NCI-H2081 (cell line): ENCODE measurements around the gene WNK4.

Source experiments
- DNase-seq, 2 experiments: peaks; one replicate each; lab custom pipeline; 2025; lab: John Stamatoyannopoulos, UW

The WNK4 gene

DNA sequence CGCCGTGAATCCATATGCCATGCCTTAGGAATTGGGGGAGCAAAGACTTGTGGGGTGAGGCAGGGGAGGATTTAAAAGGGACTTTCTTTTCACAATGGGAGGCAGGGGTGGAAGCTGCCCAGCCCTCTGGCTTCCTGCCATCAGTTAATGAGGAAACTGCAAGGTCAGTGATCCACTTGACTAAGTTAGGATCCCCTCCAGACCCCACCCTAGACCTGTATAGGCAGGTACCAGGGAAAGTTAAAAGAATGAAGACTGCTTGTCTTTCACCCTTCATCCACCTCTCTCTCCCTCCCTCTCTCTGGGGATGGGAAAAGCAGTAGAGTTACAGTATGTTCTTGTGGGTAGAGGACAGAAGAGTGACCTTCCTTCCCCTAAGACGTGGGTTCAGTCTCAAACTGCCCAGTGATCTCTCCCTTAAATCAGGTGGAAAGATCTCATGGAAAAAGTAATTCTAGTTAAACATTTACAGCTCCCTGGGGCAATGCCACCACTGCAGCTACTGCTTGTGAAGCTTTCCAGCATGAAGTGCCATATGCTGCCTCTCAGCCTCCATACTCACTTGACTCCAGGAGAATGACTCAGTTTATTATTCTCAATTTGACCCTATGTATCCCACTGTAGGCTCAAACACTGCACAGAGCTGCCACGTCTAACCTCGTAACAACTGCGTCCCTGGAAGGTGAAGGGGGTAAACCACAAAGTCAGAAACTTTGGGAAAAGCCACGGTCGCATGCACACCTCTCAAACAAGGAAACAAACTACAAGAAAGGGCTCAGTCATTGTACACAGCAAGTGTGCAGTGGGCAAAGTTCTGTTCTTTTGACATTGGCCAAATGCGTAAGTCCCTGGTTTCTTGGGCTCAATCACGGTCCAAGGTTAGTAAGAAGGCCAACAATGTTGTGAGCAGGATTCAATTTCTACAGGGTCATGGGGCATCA lies 16.9 kb downstream of the WNK4 start:
- no peak for DNase-seq

DNA sequence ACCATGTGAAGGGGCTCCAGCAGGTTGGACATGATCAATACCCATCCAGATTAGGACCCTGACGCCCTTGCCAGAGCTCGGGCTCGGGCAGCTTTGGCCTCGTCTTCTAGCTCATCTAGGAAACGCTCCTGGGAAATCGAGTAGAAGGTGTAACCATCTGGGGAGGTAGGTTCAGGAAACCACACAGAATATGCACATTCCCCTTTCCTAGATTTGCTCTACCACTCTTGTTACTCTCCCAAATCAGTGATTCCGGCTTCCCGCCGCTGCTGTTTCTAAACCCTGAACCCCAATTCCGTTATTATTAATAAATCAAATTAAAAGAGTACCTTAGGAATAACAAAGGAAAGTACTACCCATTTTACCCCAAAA lies 17.6 kb downstream of the WNK4 start:
- DNase-seq = no peak

DNA sequence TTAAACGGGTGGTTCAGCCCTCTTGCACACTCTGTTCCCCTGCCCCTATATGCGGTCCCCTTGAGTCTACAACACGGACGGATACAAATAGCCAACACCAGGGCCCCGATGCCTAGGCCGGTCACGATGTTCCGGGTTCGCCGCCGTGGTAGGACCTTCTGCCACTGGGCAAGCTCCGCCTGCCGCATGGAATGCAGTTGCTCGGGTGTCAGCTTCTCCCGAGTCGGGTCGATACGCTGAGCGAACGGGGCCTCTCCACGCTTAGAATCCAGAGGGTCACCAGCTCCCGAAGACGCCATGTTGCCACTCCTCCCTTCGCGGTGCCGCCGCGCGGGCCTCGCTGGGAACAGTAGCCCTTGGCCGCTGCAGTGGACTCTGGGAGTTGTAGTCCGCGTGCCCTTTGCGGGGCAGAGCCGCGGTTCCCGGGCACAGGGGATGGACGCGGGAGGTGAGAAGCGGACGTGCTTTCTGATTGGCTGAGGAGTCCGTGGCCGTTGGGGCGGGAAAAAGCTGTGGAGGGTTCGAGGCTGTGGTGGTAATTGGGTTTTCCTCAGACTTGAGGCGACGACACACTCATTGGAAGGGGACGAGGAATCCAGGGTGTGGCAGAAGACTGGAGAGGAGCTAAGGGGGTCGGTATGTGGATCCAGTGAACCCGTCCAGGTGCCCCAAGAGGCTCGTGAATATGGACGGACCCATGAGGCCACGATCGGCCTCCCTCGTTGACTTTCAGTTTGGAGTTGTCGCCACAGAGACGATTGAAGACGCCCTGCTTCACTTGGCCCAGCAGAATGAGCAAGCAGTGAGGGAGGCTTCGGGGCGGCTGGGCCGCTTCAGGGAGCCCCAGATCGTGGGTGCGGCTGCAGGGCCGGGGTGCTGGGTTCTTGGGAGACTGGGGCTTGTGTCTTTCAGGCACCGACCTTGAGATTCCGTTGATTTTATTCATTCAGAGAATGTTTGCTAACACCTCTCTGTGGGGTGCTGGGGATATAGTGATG lies 18.3 kb downstream of the WNK4 start, which contains the start of the genes CNTD1 and COA3:
Gene CNTD1 (plus strand): TSS at position 479 of the 998 bp plus-strand sequence. CDS start 207 bp downstream, at position 686.
Gene COA3 (minus strand): TSS at position 322 of the 998 bp plus-strand sequence. CDS start 23 bp downstream, at position 299.
- peak; percentile 78 to 91 for DNase-seq

DNA sequence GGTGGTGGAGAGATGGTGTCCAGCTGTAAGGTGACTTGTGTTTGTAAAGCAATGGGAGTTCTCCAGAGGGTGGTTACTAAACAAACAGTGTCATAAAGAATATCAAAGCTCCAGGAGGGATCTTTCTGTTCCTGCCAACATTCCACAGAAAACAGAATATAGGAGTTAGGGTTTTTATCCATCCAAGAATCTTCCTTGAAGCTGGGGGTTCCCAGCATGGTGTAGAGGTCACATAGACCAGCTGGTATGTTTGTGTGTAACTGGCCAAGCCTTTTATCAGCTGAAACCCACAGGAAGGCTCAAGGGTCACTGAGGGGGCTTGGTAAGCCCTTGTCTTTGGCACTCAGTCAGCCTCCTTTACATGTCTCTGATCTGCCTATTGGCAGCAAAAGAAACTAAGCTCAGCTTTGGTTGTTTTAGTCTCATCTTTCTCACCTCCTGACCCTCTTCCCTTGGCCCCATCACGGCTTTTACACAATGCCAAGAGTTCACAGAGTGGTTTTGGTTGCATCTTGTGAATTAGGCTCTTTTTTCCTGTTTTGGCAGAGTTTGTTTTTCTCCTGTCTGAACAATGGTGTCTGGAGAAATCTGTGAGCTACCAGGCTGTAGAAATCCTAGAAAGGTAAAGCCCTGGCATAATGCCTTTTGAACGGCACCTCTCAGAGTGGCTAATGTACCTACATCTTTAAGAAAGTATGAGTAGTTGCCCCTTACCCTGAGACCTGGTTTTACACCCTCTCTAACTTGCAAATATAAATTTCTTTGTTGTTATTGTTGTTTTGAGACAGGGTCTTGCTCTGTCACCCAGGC lies 22.9 kb downstream of the WNK4 start:
- no peak for DNase-seq

DNA sequence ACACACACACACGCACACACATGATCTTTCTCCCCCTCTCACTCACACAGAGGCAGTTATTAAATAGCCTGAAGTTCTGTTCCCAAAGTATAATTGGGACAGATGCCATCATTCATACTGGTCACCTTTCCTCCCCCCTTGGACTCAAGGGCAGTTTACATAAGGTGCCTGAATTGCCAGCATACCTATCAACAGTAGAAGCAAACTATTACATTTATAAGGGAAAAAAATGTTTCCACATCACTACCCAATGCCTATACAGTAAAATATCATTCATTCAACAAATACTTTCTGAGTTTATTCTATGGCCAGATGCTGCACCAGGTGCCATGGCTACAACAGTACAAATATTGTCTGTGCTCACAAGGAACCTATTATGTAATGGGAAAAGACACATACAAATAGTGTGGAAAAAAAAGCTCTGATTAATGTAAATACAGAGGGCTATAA lies 24.5 kb downstream of the WNK4 start:
- DNase-seq = peak; percentile 44 to 88

DNA sequence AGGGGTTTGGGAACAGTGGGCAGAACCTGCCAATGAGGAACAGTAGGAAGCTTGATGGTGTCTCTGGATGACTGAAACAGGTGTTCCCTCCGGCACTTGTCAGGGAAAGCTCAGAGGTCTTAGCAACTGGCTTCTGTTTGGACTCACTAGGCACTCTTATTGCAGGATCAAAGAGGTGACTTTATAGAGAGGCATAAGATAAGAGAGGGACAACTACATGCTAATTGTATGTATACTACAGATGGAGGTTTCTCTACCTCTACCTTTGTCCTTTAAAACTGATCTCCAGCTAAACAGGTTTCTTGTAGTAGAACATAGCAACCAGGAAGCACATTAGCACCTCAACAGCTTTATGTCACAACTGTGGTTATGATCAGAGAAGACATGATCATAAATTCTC lies 25.8 kb downstream of the WNK4 start:
- DNase-seq = no peak

DNA sequence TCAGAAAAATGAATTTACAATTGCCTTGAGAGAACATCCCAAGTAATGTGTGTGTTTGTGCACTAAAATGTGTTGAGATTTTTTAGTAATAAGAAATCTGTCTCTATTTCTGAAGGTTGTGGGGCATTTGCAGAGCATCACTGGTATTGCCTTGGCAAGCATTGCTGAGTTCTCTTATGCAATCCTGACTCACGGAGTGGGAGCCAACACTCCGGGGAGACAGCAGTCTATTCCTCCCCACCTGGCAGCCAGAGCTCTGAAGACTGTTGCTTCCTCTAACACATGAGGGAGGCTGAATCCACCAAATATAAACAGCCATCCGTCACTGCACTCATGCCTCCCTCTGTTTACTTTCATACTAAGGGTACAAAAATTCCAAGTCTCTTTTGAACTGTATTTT lies 28.8 kb downstream of the WNK4 start:
- DNase-seq = no peak

DNA sequence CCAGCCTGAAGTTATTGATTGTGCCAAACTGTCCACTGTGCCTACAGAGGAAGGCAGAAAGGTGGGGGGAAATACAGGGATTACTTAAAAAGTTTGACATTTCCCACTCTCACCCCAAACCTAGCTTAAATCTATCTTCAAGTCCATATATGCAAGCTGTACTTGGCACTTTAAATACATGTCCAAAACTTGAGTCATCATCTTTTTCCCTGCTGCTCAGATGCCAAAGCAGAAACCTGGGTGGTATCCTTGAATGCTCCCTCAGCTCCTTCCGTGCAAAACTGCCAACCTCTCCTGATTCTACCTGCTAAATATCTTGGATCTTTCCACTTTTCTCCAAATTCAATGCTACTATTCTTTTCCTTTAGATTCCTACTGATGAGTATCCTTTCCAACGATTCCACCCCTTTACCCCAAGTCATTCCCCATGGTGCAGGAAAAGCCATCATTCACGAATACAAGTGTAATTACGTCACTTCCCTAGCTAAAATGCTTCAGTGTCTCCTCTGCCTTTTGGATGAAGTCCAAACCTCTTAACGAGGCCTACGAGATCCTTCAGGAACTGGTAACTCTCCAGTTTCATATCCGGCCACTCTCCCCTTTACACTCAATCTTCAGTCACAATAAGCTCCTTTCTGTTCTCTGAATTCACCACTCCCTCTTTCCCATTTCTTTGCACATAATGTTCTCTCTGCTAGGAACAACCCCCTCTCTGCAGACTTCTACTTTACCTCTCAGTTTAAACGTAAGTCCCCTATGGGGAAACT lies 34.4 kb downstream of the WNK4 start:
- no peak for DNase-seq

DNA sequence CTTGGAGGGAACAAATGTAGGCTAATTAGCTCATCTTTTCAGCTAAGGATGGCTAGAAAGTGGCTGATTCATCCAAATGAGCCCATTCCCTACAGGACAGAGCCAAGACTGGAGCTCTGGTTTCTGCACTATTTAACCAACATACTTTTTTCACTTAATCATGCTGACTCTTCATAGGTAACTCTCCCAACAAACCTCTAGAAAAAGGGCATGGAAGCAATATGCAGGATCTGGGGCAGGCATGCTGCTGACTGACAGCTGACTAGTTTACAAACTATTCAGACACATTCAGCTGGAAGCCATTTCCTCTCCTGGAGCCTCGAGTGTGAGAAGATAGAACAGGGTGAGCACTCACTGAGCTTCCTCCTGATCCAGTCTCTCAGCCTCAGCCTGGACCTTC lies 37.5 kb downstream of the WNK4 start:
- DNase-seq = no peak

DNA sequence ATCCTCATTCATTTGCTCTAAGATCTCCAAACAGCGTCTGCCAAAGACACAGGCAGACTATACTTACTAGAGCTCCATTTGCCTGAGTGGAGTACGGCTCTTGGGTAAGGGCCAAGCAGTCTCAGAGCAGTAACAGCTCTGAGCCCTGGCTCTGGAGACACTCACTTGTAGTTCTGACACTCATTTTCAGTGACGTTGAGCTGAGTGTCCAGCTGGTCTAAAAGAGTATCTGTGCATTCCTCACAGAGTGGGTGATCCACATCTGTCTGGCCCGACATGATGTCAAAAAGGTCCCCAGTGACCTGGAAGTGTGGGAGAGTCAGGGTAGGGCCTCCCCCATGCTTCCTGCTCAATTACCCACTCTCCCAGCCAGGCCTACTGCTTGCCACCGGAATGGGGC lies 38.0 kb downstream of the WNK4 start:
- DNase-seq = no peak

DNA sequence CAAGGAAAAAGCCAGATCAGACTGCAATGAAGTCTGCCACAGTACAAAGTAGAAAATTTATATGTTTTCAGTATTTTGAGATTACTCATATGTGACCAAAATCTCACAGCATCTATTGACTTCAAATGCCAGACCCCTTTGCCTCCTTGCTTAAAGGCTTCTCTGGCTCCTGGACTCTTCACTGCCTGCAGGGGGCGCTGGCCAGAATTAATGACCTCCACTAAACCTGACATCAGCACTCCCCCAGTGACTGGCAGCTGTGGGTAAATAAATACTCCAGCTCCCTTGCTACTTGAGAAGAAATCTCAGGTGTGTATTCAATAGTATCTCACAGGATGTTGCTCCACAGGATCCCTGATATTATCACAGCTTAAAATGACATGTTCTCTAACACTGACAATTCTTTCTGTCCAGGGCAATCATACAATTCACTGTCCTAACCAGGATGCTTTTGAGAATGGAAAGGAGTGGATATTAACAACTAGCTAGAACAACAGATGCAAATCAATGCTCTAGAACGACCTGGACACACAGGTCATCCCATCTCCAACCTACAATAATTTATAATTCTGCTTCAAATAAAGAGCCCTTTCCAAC lies 39.6 kb downstream of the WNK4 start:
- peak; percentile 59 to 70 for DNase-seq

DNA sequence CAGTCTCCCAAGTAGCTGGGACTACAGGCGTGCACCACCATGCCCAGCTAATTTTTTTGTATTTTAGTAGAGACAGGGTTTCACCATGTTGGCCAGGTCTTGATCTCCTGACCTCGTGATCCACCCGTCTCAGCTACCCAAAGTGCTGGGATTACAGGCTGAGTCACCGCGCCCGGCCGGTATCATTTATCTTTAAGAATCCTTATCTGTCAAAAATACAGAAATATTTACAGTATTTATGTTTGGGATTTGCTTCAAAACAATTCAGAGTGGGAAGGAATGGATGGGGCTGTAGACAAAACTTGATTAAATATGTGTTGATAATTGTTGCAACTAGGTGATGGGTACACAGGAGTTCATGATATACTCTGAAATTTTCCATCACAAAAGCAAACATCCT lies 40.8 kb downstream of the WNK4 start:
- DNase-seq = no peak

DNA sequence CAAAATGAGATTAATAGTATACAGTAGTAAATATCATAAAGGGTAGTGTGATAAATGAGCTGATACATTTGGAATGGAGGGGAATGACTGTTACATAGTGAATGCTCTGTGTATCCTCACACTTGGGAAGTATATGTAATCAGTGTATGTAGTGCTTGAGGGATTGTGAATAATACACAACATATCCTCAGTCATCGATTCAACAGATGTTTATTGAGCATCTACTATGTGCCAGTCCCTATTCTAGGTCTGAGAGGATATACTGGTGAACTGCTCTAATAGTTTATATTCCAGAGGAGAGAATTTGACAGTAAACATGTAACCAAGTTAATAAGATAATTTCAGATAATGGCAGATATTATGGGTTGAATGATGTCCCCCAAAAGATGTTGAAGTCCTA lies 47.1 kb downstream of the WNK4 start:
- no peak for DNase-seq

DNA sequence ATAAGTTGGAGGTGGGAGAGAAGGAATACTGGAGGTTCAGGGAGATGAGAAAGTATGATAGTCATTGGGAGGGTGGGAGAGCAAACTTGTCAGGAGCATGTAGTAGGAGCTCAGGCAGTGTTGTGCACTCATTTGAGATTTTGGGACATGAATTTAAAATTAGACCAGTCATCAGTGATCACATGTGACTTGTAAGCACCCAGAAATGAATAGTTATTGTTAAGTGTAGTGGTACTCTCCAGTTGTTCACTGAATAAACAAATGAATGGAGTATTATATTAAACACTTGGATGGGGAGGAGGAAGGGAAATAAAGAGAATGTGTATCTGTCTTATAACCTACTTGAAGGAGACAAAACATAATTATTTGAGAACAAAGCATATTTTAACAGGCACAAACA lies 50.6 kb downstream of the WNK4 start:
- no peak for DNase-seq

DNA sequence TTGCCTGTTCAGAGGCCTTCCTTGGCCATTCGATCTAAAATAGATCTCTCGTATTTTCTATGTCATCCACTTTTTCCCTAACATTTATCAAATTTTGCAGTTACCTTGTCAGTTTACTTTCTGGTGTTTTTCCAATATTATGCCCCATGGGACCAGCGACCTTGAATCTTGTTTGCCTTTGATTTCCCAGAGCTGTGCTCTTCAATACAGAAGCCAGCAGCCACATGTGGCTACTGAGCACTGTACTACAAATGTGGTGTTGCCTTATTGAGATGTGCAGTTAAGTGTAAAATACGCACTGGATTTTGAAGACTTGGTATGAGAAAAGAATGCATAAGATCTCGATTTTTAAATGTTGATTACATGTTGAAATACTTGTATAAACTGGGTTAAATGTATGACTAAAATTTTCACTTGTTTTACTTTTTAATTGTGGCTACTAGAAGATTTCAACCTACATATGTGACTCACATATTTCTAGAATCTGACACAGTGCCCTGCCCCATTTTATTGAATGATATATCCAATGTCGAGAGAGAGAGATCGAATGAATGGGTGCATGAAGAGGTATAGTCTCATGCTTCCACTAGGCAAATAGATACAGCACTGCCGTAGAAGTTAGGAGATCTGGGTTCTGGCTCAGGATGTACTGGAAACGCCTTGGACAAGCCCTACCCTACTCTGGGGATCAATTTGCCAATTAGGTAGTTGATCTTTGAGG lies 52.0 kb downstream of the WNK4 start:
- DNase-seq = no peak

DNA sequence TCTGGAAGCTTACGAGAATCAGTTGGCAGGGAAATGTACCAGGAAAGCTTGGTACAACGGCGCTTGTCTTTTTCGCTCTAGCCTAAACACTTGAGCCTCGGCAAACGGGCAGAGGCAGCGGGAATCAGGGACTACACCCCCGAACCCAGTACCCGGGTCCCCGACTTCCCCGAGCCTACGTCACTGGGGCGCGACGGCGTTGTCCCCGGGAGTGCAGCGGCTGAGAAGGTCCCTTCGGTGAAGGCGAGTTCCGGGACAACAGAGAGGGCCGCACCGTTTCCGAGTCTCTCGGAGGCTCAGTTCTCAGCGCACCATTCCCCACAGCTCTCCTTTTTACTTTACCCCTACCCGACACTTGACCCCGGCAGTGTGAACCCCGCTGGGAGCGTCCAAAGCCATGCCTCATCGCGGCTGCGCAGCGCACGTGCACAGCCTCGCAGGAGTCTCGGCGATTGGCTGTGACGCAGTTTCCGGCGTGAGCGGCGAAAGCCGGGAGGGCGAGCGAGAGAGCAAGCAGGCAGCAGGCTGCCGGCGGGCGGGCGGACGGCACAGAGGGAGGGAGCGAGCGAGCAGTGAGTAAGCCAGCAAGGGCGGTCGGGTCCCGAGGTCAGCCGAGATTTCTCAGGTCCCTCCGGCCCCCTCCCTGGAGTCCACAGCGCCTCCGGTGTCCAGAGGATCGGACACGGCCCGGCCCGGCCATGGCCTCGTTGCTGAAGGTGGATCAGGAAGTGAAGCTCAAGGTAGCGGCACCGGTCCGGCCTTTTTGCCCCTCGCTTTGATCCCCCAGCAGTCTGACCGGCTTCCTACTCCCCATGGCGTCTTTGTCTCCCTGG lies 52.7 kb downstream of the WNK4 start, which contains the start of gene PSME3:
Gene PSME3 (plus strand): TSS at position 464 of the 833 bp plus-strand sequence. CDS start 235 bp downstream, at position 699.
- DNase-seq = peak; percentile 85 to 93

DNA sequence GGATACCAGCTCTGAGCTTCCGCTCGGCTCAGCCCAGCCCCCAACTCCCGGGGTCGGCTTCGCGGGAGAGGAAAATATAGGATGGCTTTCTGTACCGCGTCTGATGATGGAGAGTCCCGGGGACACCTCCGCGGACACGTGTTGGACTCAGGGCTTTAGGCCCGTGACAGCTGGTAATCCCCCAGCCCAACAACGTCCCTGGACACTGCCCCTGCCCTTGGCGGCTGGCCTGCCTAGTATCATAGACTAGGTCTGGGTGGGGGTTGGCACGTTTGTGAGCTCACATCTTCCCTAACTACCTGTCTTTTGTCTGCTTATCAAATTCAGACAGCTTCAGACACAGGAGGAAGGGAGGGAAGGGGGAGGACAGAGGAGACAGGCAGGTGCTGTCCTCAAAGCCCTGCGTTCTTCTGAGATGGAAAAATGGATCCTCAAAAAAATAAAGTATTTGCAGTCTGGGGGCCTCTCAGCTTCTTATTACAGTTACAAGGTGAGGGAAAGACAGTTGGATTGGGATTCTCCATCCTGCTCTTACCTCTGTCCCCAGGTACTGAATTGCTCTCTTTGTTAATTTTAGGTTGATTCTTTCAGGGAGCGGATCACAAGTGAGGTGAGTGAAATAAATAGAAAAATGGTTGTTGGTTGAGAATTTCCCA lies 53.5 kb downstream of the WNK4 start:
- DNase-seq = no peak

DNA sequence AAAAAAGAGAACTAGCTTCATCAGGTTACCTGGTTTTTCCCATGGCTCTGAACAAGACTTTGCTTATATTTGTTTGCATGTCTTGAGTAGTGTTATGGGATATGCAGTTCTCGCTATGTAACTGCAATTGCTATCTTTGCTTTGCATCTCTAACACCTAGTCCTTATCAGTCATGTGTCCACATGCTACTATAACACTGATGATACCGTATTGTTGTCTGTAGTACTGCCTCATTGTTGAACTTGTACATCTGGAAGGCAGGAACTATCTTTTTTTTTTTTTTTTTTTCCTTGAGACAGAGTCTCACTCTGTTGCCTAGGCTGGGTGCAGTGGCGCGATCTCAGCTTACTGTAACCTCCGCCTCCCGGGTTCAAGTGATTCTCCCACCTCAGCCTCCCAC lies 55.3 kb downstream of the WNK4 start:
- DNase-seq = no peak
